GM19452 (cell line): ENCODE measurements around the gene SMIM8.
A peak's percentile ranks its signal among the peaks of the same experiment; 100 is the strongest.

Source experiments
- ATAC-seq: cut with Tn5 transposase; IDR thresholded peaks from one replicate; pipeline ENCODE4 v1.9.1; 2021; ENCODE audit not compliant: unreplicated experiment

SMIM8 gene

DNA sequence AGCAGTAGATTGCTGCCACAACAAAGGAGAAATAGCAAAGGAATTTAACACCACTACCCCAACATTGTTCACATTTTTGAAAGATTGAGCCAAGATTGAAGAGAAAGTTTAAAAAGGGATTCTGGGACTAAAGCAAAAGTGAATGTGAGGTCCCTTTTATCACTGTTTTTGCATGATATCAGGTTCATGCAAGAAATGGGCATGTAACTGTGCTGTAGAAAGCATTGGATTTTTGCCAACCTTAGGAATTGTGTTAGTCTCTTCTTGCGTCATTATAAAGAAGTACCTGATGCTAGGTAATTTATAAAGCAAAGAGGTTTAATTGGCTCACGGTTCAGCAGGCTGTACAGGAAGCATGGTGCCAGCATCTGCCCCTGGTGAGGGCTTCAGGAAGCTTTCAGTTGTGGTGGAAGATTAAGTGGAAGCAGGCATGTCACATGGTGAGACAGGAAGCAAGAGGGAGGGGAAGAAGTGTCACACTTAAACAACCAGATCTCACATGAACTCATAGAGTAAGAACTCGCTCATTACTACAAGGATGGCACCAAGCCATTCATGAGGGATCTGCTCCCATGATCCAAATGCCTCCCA lies 11.3 kb downstream of the SMIM8 start:
- no peak for ATAC-seq

DNA sequence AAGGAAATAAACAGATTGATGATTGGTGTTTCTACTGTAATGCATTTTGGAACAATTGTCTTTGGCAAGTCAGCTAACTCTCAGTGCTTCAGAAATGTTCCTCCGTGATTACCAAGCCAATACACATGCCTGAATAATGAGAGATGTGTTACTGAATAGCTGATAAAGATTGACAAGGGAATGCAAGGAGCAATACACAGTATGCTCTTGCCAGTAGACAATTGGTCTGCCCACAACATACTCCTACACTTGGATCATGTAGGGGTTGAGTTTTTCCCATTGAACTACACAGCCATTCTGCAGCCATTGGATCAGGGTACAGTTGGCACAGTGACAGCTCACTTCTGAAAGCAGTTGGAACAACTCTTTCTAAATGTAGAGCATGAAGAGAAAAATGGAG lies 12.3 kb downstream of the SMIM8 start:
- ATAC-seq = no peak

DNA sequence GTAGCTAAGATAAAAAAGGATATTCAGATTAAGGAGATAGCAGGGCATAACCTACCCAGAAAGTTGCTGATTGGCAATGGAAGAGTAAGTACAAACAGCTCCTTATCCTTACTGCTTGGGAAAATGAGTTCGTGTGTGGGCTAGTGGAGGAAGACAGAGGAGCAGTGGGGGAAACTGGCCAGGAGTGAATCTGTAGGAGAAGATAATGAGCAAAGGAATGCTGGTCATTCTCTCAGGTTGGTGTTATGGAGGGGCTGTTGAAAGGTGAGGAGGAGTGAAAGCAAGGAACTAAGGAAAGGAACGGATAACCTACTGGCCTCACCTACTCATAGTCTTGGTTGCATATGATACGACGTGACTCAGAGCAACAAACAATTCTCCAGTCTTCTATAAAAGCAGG lies 14.0 kb downstream of the SMIM8 start:
- ATAC-seq = no peak

DNA sequence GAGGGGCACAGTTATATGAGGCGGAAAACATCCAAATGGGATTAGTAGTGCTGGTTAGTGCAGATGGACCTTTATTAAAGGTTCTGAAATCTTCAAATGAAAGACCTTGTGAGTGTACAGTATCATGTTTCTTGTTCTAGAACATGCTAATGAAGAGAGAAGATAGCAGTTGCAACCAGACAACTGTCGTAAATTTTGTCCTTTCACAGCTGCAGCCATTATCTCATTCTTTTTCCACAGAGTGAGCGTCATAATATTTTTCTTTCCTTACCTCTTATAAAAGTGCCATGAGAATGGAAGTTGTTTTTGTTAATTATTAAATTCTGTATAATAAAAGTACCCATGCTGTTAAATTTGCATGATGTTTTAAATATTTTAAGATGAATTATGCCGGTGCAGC lies 17.8 kb downstream of the SMIM8 start:
- no peak for ATAC-seq

DNA sequence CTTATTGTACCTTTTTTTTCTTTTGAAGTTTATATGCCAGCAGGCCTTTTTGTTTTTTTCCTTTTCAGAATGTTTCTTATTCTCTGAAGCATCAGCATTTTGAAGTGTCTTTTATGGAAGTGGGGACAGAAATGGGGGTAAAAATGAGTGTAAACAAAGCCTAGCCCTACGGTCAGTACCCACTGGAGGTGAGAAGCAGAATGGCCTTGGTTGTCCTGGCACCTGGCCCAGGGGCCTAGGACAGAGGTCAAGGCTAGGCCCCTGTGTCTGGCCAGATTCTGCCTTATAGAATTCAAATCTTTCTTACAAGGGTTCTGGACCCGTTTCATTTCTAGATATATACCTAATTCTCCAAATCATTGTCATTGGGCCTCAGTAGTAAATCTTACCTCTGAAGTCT lies 18.8 kb downstream of the SMIM8 start:
- no peak for ATAC-seq

DNA sequence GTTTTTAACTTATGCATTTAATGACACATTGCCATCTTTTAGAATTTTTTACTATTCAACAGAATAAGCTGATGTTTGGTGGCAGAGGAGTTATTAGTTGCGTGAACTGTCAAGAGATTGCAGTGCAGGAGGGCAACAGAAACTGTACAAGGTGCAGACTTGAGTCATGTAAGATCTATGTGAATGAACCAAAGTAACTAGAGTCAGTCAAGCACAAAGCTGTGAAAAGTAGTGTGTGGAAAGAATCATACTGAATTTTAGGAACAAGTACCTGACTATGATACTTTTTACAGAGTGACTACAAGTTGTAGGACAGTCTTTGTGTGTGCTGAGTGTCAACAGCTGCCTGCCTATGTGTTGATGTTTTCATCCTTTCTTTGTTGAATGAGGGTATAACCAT lies 19.5 kb downstream of the SMIM8 start:
- peak; percentile 97 for ATAC-seq

DNA sequence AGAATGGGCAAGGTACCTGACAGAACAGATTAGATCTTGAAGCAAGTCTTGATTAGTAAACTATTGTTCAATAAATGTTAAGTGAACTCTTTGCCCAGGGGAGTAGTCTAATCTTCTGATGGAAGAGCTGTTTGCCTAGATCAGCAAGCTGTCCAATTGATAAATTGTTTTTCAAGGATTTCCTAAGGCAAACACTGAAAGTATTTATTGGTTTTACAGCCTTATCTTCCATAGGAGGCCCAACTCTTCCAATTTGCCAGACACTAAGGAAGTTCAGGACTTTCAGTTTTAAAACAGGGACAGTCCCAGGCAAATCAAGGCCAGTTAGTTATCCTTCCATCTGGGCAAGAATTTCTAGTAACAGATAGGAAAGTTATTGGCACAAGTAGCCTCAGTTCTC lies 20.4 kb downstream of the SMIM8 start:
- no peak for ATAC-seq

DNA sequence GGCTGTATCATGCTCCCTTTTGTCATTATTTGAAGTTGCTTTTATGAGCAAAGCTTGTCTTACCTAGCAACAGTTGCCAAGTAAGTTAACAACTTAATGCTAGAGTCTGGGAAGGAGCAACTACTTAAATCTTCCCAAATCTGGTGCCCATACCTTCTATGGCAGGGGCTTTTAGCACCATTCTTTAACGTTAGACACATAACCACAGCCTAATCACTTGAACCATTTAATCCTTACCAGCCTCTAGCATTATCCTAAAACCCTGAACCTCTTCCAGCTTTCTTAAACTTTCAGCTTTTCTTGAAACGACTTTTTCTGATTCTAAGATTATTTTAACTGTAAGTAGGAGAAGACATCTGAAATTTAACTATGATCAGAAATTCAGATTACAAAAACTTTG lies 22.3 kb downstream of the SMIM8 start, which contains the start of gene C6orf163:
Gene C6orf163 (plus strand): TSS at position 83 of the 400 bp plus-strand sequence. CDS start 287 bp downstream, at position 370.
- no peak for ATAC-seq

DNA sequence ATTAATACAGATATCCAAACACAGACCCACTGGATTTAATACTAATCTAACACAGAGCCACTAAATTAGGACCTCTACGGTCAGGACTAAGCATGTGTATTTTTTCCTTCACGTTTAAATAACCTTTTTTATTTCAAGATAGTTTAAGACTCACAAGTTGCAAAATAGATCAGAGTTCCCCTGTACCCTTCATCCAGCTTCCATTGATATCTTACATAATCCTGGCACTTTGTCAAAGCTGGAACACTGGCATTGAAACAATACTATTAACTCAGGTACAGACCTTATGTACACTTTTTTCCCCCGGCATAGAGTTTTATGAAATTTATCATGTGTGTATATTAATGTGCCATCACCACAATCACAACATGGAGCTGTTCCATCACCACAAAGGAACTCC lies 24.3 kb downstream of the SMIM8 start:
- ATAC-seq = no peak

DNA sequence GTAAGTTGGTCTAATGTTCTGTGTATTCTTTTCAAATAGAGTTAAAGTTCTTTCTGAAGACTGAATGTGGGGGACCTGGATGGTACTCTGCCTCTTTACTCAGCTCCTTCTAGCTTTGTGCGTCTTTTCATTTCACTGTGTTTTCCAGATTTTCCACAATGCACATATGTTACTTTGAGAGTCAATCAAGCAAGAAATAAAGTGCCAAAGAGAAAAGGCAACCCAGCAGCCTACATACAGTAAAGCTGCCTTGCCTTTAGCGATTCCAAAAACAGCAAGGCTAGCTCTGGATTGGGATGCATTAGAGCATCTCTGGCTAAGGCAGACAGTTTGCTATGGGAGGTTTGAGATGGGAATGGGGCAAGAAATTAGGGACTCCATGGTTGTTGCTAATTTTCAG lies 27.5 kb downstream of the SMIM8 start:
- no peak for ATAC-seq

DNA sequence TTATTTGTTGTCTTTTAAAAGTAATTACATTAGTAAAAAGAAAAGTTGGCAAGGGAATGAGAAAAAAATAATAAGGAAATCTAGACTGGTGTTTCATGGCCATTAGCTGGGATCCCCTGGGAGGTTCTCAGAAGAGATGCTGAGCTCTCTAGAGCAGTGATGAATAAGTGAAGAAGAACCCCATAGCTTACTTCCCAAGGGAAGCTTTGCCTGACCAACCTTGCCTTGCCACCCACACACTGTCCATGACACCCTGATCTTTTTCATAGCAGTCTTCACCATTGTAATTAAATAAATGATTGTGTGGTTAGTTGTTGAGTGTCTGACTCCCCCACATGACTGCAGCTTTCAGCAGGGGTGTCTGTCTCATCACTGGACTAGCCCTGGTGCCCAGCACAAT lies 28.1 kb downstream of the SMIM8 start:
- ATAC-seq = no peak

DNA sequence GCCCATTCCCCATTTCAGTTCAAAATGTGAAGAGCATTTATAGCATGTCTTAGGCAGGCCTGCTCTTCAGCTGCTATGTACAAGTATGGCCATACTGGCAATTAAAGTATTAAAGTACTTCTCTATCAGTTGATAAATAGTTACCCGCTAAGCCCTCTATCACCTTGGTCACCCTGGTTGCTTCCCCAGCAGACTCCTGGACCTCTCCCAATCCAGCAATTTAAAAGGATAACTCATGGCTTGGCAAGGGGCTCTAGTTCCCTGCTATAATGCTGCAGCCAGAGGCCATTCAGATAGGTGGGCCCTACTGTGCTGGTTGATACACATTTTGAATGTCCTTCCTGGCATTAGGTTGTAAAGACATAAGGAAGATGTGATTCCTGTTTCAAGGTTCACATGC lies 29.2 kb downstream of the SMIM8 start:
- no peak for ATAC-seq

DNA sequence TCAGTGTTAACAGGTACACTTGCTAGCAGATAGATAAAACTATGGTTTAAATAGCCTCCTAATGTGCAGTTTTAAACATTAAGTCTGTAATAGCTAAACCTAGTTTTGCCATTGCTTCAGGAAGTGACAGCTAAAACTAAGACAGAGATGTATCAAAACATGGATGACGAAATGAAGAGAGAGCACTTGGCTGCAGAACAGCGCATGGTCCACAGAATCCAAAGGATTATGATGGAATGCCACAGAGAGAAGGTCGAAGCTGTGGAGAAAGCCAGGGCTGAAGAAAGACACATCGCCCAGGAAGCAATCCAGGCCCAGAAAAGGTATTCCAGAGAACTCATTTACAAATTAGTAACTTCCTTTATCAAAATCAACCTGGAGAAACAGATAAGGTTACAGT lies 33.8 kb downstream of the SMIM8 start:
- ATAC-seq = no peak

DNA sequence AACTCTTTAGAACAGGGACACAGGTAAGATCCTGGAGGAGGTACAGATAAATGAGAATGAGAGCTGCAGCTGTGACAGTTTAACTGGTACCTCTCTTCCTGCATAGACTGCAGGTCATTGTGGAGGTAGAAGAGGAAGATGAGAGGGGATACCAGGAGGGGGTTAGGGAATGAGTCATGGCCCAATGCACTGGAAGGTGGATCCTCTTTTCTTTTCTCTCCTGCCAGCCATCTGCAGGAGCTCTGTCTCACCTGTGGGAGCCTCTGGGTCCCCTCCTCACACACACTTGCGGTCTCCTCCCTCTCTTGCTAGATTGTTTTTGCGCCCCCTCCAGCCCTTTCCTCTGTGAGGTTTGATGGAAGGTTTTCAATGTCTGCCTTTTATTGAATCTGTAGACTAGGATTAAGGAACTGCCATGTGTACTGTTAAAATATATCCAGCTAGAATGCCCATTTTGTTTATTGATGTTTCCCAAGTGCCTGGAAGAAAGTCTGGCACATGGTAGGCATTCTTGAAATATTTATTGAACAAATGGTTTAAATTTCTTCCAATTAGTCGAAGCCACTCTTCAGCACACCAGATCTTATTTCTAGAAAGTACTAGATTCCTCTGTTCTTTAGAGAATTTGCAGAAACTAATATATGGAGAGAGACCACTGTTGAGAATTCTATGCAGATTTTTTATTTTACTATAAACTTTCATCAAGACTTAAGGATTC lies 35.2 kb downstream of the SMIM8 start:
- no peak for ATAC-seq

DNA sequence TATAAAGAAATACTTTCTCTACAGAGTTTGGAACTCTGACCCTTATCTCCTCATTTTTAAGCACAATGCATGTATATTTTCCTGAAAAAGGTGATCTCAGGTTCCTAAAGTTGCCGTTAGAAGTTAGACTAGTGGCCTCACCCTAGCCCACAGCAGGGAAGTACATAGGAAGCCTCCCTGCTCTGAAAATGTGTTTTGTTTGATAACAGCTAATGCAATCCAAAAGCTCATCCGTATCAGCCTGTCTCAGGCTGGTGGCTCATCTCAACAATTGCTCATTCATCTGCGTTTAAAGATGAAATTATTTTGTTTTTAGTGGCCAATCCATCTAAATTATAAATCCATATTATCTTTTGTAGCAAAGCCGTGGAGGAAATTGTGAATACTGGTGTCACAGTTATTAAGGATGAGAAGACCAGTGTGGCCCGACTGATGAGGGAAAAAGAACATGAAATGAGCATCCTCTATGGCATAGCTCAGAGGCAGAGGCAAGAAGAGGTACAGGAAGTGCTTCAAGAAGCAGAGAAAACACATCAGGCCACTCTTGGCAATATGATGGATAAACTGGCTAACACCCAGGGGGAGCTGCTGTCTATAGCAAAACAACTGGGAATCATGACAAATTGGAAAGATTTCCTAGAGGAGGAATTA lies 42.3 kb downstream of the SMIM8 start:
- ATAC-seq = no peak

DNA sequence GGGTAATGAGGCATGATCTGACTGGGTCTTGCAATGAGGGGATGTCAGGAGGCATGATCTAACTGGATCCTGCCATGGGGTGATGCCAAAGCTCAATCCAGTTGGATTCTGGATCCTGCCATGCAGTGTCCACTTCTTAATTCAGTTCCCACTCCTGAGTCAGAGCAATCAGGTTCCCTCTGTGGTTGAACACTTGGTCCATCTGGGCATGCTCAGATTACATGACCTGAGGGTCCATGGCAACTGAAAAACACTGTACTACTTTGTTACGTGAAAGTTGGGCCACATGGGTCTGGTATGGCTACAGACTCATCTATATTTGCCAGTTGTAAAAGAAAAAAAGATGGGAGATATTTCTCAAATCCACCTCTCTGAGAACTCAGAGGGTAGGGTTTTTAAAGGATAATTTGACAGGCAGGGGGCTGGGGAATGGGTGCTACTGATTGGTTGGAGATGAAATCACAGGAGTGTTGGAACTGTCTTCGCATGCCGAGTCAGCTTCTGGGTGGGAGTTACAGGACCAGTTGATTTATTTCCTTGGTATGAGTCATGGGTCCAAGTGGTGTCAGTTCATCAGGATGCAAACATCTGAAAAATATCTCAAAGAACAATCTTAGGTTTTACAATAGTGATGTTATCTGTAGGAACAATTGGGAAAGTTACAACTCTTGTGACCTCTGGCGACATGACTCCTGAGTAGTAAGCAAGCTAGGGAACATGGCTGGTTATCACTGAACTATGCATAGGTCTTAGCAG lies 43.9 kb downstream of the SMIM8 start:
- ATAC-seq = no peak

DNA sequence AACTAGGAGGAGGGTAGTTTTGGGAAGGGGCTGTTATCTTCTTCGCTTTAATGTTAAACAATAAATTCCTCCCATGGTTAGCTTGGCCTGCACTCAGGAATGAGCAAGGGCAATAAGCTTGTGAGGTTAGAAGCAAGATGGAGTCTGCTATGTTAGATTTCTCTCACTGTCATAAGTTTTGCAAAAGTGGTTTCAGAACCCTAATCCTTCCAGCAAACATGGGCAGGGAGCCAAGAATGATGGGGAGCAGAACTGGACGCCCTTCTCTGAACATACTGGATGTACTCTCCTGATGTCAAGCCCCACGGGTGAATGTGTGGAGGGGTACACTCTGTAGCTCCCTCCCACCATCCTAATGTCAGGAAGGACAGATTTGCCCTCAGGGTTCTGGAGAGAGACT lies 44.5 kb downstream of the SMIM8 start:
- no peak for ATAC-seq

DNA sequence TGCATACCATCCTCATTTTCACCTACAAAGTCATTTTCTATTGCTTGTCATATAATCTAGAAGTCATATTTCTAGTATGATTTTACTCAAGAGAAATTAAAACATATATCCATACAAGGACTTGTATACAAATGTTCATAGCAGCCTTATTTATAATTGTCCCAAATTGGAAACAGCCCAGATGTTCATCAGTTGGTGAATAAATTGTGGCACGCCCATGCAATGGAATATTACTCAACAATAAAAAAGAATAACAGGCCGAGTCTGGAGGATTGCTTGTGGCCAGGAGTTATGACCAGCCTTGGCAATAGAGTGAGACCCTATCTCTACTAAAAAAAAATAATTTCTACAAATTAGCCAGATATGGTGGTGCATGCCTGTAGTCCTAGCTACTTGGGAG lies 51.0 kb downstream of the SMIM8 start:
- no peak for ATAC-seq

DNA sequence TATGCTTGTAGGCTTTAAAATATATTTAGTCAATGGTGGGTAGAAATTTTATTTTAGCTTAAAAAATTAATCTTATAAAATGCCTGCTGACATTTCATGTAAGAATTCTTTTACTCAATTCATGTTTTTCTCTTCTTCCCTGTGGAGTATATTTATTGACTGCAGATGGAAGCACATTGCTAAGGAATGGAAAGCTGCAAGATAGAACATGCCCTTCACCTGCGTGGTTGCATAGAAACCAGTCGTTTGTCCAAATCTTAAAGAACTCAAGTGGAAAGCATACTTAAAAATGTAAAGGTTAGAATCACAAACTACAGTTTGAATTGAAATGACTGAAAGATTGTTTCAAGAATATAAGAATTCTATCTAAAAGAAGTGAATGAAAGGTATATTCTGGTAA lies 52.9 kb downstream of the SMIM8 start:
- ATAC-seq = no peak

DNA sequence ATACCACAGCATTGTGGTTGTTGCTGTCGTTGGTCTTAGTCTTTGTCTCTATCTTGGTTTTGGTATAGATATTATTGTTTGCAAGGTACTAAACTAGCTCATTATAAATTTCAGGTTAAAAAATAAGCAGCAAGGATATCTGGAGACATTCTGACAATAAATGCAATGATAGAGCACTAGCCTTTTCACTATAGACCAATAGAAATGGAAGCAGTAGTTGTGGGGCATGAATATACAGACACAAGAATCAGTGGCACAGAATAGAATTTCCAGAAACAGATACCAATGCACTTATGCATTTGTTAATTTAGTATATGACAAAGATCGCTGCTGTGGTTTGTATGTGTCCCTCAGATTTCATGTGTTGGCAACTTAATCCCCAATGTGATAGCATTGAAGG lies 54.3 kb downstream of the SMIM8 start:
- ATAC-seq = no peak

DNA sequence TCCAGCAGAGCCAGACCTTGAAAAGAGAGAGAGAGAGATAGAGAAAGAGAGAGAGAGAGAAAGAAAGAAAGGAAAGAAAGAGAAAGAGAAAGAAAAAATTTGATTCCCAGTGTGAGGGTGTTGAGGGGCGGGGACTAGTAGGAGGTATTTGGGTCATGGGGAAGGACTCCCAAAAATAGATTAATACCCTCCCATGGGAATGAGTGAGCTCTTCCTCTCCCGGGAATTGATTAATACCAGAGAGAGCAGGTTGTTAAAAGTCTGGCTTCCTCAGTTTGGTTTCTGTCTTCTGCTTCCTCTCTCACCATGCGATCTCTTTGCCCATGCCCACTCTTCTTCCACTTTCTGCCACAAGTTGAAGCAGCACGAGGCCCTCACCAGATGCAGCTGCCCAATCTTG lies 56.6 kb downstream of the SMIM8 start:
- peak; percentile 69 for ATAC-seq

DNA sequence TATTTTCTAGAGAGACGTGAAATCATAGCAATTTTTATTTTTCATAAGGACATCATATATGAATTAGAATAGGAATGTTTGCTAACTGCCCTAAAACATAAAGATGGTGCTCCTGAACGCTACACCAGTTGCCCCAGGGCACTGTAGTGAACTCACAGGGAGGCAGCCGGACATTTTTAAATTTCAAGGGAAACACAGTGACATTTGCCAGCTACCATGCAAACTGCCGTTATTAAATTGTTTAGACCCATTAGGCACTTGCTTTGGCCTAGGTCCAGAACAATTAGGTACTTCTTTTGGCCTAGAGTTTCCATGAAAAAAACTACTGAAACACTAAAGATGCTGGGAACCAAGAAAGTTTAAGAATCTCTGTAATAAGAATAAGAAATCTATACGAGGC lies 60.5 kb downstream of the SMIM8 start:
- no peak for ATAC-seq
